GM23338 (cell line): ENCODE results near the gene AQP10. TPM values are rescaled to one million over a fixed set of nuclear protein-coding genes. Genes with fewer than 3 reads are reported as not detected.

Experiments used
- CREB1 ChIP-seq: fragments of 250-450 bp; sonication (Bioruptor Pico); IDR thresholded peaks from 2 replicates; pipeline ENCODE4 v1.5.0; 2020; ENCODE audit warnings: low read depth, mild to moderate bottlenecking, moderate library complexity
- CTCF ChIP-seq, 2 experiments: fragments of 200-600 bp in 1 of 2; sonication (generic) in 1 of 2; conservative IDR thresholded peaks; 2 replicates each; pipeline versions ENCODE4 v1.5.1 to v1.6.1; 2016 to 2017; ENCODE audit warnings: antibody characterized with exemption in 2 of 2, low read depth in 2 of 2, mild to moderate bottlenecking in 2 of 2, moderate library complexity in 1 of 2
- ETS1 ChIP-seq: IDR thresholded peaks from 2 replicates; pipeline ENCODE4 v1.6.1; 2016; ENCODE audit warnings: antibody characterized with exemption
- EZH2 ChIP-seq: fragments of 200-600 bp; sonication (generic); IDR thresholded peaks from one replicate; pipeline ENCODE4 v1.8.0; 2017; ENCODE audit warnings: antibody characterized with exemption, mild to moderate bottlenecking, low read depth; ENCODE audit not compliant: unreplicated experiment
- EZH2phosphoT487 ChIP-seq: fragments of 200-600 bp; sonication (generic); IDR thresholded peaks from one replicate; pipeline ENCODE4 v1.8.1; 2018; ENCODE audit warnings: antibody characterized with exemption; ENCODE audit not compliant: unreplicated experiment
- NANOG ChIP-seq: IDR thresholded peaks from 2 replicates; pipeline ENCODE4 v1.6.1; 2016; ENCODE audit warnings: antibody characterized with exemption, borderline replicate concordance
- ZNF114 ChIP-seq: fragments of 250-450 bp; sonication (Bioruptor Pico); IDR thresholded peaks from 2 replicates; pipeline ENCODE4 v1.5.0; 2020; ENCODE audit warnings: mild to moderate bottlenecking, moderate library complexity
- ZNF331 ChIP-seq: fragments of 250-450 bp; sonication (Bioruptor Pico); IDR thresholded peaks from 2 replicates; pipeline ENCODE4 v1.5.0; 2020; ENCODE audit warnings: low read depth, mild to moderate bottlenecking, moderate library complexity
- ZNF462 ChIP-seq: fragments of 250-450 bp; sonication (Bioruptor Pico); IDR thresholded peaks from 2 replicates; pipeline ENCODE4 v1.5.0; 2020; ENCODE audit warnings: mild to moderate bottlenecking, moderate library complexity
- polyA plus RNA-seq: library from polyadenylated mRNA; unstranded; fragments of >200 nt; fragmentation: Nextera tagmentation; extraction: Ambion mirVana; gene quantifications from 2 replicates; pipeline ENCODE4 v1.2.1, GENCODE V29; 2016
- total RNA-seq: library from RNA; depleted of rRNA; stranded (reverse); fragments of >200 nt; shearing (Covaris generic); gene quantifications from 2 replicates; pipeline ENCODE4 v1.2.3, GENCODE V29; 2014

AQP10 gene
- total and polyA plus RNA-seq, 2 experiments from 2014 or later, result not detected

- TF ChIP-seq ZNF462 (CRISPR knock-in tag) (no peak), EZH2phosphoT487 (no peak), CTCF (conservative IDR thresholded peaks at IDR 0.05; ENCODE audit: low read depth in 2 of 2) (no peak), EZH2 (no peak), ZNF331 (CRISPR knock-in tag) (no peak), ZNF114 (CRISPR knock-in tag) (no peak), ETS1 (no peak), NANOG (no peak), CREB1 (no peak)
These were observed 30.0 kb upstream of the AQP10 start (continued) for GRCh38 chr1:154290921-154291320.
